Adrenal gland (tissue), 12 donors: ENCODE data around the gene BOLA3. TPM values are rescaled to one million over a fixed set of nuclear protein-coding genes. Genes with fewer than 3 reads are reported as not detected.
"Not testable (repeated sequence)": the region's sequence is repeated elsewhere in the genome, so short reads cannot be mapped to it uniquely, and the experiment has no call there.

Source experiments
- DNase-seq, 7 donors: peaks; one replicate each; pipeline ENCODE4 v3.0.0-alpha.2; 2019 to 2020
- H3K27ac ChIP-seq, 5 donors: fragments of 200-600 bp; sonication (generic) in 4 of 5; 1 replicate in 3 of 5; 2 replicates in 2 of 5; pipeline versions ENCODE4 v1.5.1 to v1.8.0; 2016 to 2020; ENCODE audit warnings: mild to moderate bottlenecking in 1 of 5
- H3K27me3 ChIP-seq: fragments of 200-600 bp; 2 replicates; pipeline ENCODE4 v1.8.0; 2021
- H3K36me3 ChIP-seq, 2 donors: fragments of 200-600 bp; replicated peaks in 1 of 2; 1 replicate in 1 of 2; 2 replicates in 1 of 2; pipeline versions ENCODE4 v1.5.1 to v1.8.0; 2018 to 2022
- H3K4me1 ChIP-seq, 2 donors: fragments of 200-600 bp; replicated peaks in 1 of 2; 1 replicate in 1 of 2; 2 replicates in 1 of 2; pipeline versions ENCODE4 v1.5.1 to v1.8.0; 2018 to 2021
- H3K4me3 ChIP-seq, 4 donors: fragments of 200-600 bp; sonication (generic) in 3 of 4; one replicate each; pipeline ENCODE4 v1.5.1; 2016 to 2018
- H3K9me3 ChIP-seq, 3 donors: fragments of 200-600 bp; sonication (generic) in 1 of 3; replicated peaks in 1 of 3; 1 replicate in 2 of 3; 2 replicates in 1 of 3; pipeline versions ENCODE4 v1.5.1 to v1.8.0; 2016 to 2021
- POLR2A ChIP-seq, 2 donors: fragments of 450-650 bp; IDR thresholded peaks; one replicate each; pipeline ENCODE4 v1.6.1; 2017; ENCODE audit warnings: antibody characterized with exemption in 2 of 2, mild to moderate bottlenecking in 2 of 2, moderate library complexity in 1 of 2
- WGBS, 4 donors: extraction: QIAGEN DNeasy Blood & Tissue Kit in 2 of 4; methylation state at CpG; one replicate each; pipeline versions ENCODE4 v1.1.5 to v1.1.7; 2013 to 2017; 5-methylcytosine and 5-hydroxymethylcytosine counted together
- intact Hi-C, 2 donors: fragments of 100-400 bp; cut with DNase I; formaldehyde crosslinking; loops; one replicate each; pipeline versions ENCODE4 v1.14.1 to v1.15.0; 2022 to 2023
- polyA plus RNA-seq, 3 donors: library from polyadenylated mRNA; stranded (reverse); fragments of 200-250 nt in 2 of 3; fragments of 350-450 nt in 1 of 3; fragmentation: Illumina TruSeq in 1 of 3; extraction: RNeasy Lipid Tissue Mini Kit (QIAGEN cat#74804) in 1 of 3; gene quantifications; one replicate each; pipeline ENCODE4 v1.2.3, GENCODE V29; 2013 to 2014
- total RNA-seq, 9 donors: library from RNA; depleted of rRNA in 4 of 9; stranded (reverse); fragments of >200 nt in 4 of 9; fragments of 120-200 nt in 1 of 9; fragmentation: NEBNext Ultra II Directional in 1 of 9; extraction: Animal tissue kit (Norgen Biotek cat#: 25700) in 1 of 9; gene quantifications; one replicate each; pipeline versions ENCODE4 v1.1.0 to v1.2.4, GENCODE V29; 2013 to 2023
- TF ChIP-seq, protein P1 (sequence below), 6 experiments: fragments of 450-650 bp in 4 of 6; fragments of 200-600 bp in 2 of 6; sonication (generic) in 1 of 6; IDR thresholded peaks; 1 replicate in 5 of 6; 2 replicates in 1 of 6; pipeline versions ENCODE4 v1.5.1 to v1.8.0; 2016 to 2021; ENCODE audit warnings: antibody characterized with exemption in 6 of 6, mild to moderate bottlenecking in 2 of 6, moderate library complexity in 1 of 6
- donor health status: healthy with polysubstance abuse.
- donor health status: Bipolar disorder and iron deficiency.
- donor health status: DM: yes; HTN: yes; CAD: no.
- donor health status: DM: no; HTN: no; CAD: no.
- donor health status: DM: no; HTN: no; CAD: no.
- donor health status: DM: yes; HTN: yes; CAD: no.

Gene BOLA3
- total and polyA plus RNA-seq, 12 donors = 17.1 to 84.5 (median 48.2) TPM

DNA sequence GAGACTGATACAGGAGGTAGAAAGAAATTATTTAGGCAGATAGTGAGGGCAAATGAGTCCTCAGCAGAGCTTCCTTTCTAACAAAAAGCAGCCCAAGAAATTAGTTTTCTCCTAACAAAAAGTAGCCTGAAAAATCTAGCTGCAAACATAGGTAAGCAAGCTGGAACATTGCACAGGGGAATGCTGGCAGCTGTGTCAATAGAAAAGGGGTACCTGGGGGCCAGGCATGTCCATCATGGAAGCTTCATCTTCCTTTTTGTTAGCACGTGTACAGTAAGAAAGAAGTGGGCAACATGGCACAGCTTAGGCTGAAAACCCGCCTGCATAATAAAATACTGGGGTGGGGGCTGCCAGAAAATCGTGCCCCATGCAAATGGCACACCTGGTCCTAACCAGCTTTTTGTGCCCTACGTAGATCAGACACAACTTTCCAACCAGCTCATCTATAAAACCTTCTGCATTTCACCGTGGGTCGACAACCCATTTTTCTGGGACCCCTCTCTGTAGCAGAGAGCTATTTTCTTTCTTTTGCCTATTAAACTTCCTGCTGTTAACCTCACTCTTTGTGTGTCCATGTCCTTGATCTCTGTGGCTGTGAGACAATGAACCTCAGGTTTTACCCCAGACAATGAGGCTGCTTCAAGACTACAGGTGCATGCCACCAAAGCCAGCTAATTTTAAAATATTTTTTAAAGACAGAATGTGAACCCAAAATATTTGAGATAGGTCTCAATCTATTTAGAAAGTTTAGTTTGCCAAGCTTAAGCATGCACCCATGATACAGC is 44.1 kb upstream of the BOLA3 start:
- TF ChIP-seq, protein P1, sequence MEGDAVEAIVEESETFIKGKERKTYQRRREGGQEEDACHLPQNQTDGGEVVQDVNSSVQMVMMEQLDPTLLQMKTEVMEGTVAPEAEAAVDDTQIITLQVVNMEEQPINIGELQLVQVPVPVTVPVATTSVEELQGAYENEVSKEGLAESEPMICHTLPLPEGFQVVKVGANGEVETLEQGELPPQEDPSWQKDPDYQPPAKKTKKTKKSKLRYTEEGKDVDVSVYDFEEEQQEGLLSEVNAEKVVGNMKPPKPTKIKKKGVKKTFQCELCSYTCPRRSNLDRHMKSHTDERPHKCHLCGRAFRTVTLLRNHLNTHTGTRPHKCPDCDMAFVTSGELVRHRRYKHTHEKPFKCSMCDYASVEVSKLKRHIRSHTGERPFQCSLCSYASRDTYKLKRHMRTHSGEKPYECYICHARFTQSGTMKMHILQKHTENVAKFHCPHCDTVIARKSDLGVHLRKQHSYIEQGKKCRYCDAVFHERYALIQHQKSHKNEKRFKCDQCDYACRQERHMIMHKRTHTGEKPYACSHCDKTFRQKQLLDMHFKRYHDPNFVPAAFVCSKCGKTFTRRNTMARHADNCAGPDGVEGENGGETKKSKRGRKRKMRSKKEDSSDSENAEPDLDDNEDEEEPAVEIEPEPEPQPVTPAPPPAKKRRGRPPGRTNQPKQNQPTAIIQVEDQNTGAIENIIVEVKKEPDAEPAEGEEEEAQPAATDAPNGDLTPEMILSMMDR (IDR thresholded peaks at IDR 0.05) = no peak
- TF ChIP-seq POLR2A (IDR thresholded peaks at IDR 0.05) = no peak
- 66 to 81% (median 73%) methylated on average over 6 of the region's 6 CpGs for WGBS, 4 donors
- Histone ChIP-seq H3K4me3 (no peak overlapping the region), H3K27ac (no peak overlapping the region), H3K36me3 (no peaks in the 10 kb centered on the region), H3K9me3 (no peaks in the 10 kb centered on the region), H3K27me3 (no peaks in the 10 kb centered on the region), H3K4me1 (no peaks in the 10 kb centered on the region)
- intact Hi-C loops = no loop called here
- no peak for DNase-seq

DNA sequence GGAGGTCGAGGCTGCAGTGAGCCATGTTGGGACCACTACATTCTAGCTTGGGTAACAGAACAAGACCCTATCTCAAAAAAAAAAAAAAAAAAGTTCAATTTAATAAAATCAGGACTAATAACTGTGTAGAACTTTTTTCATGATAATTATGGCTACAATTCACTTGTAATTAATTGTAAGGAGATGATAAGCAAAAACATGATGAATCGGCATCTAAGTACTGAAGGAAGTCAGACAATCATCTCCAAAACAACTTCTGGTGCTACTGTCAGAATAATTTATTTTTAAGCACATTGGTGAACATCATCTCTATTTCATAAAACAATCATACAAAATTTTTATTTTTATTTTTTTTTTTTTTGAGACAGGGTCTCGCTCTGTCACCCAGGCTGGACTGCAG is 41.0 kb upstream of the BOLA3 start:
- TF ChIP-seq POLR2A (IDR thresholded peaks at IDR 0.05) = no peak
- TF ChIP-seq, protein P1 (IDR thresholded peaks at IDR 0.05) = no peak
- 91 to 97% (median 94%) methylated on average over 3 of the region's 3 CpGs for WGBS, 4 donors
- no peaks in the 10 kb centered on the region for H3K27me3 ChIP-seq
- H3K4me1 ChIP-seq = no peaks in the 10 kb centered on the region
- no peak for DNase-seq
- intact Hi-C loops = no loop called here
- H3K9me3 ChIP-seq = no peaks in the 10 kb centered on the region
- H3K27ac ChIP-seq = no peak overlapping the region
- no peaks in the 10 kb centered on the region for H3K36me3 ChIP-seq
- H3K4me3 ChIP-seq = no peak overlapping the region

DNA sequence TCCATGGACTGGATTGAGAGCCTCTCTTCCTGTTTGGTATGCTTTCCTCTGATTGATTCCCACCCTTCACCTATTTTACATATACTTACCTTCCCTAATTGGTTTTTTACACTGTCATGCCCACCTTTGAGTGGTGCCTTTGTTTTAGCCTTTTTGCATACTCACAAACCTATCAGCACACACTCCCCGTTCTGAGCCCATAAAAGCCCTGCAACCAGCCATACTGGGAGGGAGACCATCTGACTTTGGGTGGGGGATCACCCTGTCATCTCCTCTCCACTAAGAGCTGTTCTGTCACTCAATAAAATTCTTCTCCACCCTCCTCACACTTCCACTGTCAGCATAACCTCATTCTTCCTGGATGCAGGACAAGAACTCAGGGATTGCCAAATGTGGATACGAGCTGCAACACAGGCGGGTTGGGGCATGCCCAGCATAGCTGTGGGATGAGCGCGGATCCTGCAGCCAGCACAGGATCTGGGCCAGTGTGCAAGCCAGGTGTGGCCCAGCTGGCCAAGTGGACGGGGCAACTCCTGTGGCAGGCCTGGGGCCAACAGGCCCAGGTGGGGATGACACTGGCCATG is 40.4 kb upstream of the BOLA3 start:
- intact Hi-C loops = no loop called here
- Histone ChIP-seq H3K9me3 (no peaks in the 10 kb centered on the region), H3K27me3 (no peaks in the 10 kb centered on the region), H3K36me3 (no peaks in the 10 kb centered on the region), H3K4me1 (no peaks in the 10 kb centered on the region), H3K4me3 (no peak overlapping the region), H3K27ac (no peak overlapping the region)
- no peak for TF ChIP-seq POLR2A (IDR thresholded peaks at IDR 0.05)
- TF ChIP-seq, protein P1 (IDR thresholded peaks at IDR 0.05) = no peak
- 92 to 99% (median 94%) methylated on average over 5 to 6 of the region's 6 CpGs for WGBS, 4 donors
- no peak for DNase-seq

DNA sequence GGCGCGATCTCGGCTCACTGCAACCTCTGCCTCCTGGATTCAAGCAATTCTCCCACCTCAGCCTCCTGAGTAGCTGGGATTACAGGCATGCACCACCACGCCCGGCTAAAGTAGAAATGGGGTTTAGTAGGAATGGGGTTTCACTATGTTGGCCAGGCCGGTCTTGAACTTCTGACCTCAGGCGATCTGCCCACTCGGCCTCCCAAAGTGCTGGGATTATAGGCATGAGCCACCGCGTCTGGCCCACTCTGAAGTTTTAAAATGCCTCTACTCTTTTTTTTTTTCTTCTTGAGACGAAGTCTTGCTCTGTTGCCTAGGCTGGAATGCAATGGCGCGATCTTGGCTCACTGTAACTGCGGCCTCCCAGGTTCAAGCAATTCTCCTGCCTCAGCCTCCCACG is 39.0 kb upstream of the BOLA3 start:
- H3K9me3 ChIP-seq, H3K4me1 ChIP-seq, H3K36me3 ChIP-seq, intact Hi-C loops, H3K4me3 ChIP-seq, H3K27me3 ChIP-seq, DNase-seq: not testable (repeated sequence)
- WGBS, 4 donors = 91 to 96% (median 93%) methylated on average over 15 of the region's 15 CpGs
- H3K27ac ChIP-seq = peak overlapping the region in 2 of 5 donors; percentile 57 to 67
